ENCODE data around the gene TCF20.

DNA sequence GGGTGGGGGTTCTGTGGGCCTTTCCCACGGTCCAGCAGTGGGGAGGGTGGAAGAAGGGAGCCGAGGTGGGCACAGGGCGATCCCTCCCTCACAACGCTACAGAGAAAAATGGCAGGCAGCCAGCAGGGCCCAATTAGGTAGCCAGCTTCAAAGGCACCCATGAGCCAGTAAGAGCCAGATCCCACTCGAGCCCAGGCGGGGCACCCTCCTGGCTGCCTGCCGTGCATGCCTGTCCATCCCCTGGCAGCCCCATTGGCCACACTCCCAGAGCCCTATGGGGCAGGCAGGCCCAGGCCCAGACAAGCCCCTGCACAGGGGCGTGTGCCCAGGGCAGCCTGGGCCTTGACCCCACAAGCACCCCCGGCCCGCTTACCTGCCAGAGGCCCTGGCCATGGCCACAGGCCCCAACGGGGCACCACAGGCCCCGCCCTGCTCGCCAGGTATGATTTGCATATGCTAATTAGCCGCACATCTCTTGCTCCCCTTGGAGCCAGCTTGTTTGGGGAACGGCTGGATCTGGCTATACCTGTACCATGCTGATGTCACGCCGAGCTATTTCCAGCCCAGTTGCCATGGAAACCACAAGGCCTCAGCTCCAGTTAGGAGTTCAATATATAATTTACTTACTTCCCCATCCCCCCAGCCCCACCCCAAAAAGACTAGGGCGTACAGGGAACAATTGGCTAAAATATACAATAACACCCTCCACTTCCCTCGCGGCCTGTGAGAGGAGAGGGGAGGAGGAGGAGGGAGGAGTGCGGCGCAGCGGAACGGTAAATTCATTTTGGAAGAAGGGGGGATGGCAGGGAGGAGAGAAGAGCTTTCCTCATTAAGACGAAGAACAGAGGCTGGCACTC lies 47.5 kb upstream of the TCF20 start:
- TF ChIP-seq, protein P1, sequence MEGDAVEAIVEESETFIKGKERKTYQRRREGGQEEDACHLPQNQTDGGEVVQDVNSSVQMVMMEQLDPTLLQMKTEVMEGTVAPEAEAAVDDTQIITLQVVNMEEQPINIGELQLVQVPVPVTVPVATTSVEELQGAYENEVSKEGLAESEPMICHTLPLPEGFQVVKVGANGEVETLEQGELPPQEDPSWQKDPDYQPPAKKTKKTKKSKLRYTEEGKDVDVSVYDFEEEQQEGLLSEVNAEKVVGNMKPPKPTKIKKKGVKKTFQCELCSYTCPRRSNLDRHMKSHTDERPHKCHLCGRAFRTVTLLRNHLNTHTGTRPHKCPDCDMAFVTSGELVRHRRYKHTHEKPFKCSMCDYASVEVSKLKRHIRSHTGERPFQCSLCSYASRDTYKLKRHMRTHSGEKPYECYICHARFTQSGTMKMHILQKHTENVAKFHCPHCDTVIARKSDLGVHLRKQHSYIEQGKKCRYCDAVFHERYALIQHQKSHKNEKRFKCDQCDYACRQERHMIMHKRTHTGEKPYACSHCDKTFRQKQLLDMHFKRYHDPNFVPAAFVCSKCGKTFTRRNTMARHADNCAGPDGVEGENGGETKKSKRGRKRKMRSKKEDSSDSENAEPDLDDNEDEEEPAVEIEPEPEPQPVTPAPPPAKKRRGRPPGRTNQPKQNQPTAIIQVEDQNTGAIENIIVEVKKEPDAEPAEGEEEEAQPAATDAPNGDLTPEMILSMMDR (IDR thresholded peaks at IDR 0.05): no peak
- TF ChIP-seq ZFX (IDR thresholded peaks at IDR 0.05; ENCODE audit: borderline replicate concordance): no peak

Measured in 22Rv1 (cell line).